ENCODE data around the gene BCO1.
A peak's percentile ranks its signal among the peaks of the same experiment; 100 is the strongest.

BCO1 gene

DNA sequence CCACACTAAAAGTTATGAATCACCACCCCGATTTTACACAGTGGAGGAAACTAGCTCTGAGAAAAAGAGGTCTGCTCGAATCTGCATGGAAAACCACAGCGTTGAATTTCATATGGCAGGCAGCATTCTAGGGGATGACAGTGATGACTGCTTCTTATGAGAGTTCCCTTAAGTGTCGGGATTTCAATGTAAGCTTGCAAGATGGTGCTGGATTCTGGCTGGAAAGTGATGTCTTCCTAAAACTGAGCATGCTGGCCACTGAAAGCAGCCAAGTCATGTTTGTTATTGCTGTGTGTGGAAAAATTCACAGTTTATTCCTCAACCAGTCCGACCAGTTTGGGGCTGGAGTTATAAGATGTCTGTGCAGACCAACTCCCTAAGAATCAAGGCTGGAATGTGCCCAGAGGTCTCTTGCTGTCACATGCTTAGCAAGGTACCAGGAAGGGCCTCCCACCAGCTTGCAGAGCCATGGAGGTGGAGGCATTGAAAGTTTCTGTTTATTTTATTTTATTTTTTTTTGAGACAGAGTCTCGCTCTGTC, 39.1 kb downstream of the BCO1 start:
- TF ChIP-seq, protein P1, sequence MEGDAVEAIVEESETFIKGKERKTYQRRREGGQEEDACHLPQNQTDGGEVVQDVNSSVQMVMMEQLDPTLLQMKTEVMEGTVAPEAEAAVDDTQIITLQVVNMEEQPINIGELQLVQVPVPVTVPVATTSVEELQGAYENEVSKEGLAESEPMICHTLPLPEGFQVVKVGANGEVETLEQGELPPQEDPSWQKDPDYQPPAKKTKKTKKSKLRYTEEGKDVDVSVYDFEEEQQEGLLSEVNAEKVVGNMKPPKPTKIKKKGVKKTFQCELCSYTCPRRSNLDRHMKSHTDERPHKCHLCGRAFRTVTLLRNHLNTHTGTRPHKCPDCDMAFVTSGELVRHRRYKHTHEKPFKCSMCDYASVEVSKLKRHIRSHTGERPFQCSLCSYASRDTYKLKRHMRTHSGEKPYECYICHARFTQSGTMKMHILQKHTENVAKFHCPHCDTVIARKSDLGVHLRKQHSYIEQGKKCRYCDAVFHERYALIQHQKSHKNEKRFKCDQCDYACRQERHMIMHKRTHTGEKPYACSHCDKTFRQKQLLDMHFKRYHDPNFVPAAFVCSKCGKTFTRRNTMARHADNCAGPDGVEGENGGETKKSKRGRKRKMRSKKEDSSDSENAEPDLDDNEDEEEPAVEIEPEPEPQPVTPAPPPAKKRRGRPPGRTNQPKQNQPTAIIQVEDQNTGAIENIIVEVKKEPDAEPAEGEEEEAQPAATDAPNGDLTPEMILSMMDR (IDR thresholded peaks at IDR 0.05; ENCODE audit: insufficient read depth, low read length, missing control alignments) = no peak

DNA sequence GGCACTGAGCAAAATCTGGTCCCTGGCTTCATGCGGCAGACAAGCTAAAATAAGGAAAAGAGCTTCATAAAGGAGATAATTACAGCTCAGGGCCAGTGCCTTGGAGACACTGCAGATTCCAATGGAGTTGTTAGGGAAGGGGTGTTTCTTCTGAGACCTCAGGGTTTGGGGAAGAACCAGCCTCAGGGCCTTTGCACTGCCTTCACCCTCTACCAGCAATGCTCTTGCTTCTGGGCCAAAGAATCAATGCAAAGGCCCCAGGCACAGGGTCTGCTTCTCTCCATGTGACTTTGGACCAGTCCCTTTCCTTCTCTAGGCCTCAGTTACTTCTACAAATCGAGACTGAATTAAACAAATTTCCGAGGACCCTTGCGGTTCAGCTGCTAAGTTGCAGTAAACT, 40.0 kb downstream of the BCO1 start:
- ChIA-PET POLR2A (no interaction called here), CTCF (interaction anchor here (1.8 kb wide), 1 partner anchor 17 kb away, joined by 10 read pairs; no protein-coding TSS in a partner anchor)
- no peak overlapping the region for H3K4me3 ChIP-seq (ENCODE audit: low read depth, low read length)
- TF ChIP-seq, protein P1 (IDR thresholded peaks at IDR 0.05; ENCODE audit: insufficient read depth, low read length, missing control alignments) = no peak
- DNase-seq (ENCODE audit: low read depth, low spot score) = no peak

More for the DNA sequence above, 39.1 kb downstream of the BCO1 start:
- no peak overlapping the region for H3K4me3 ChIP-seq (ENCODE audit: low read depth, low read length)
- DNase-seq (ENCODE audit: low read depth, low spot score) = no peak
- POLR2A ChIA-PET = no interaction called here
- CTCF ChIA-PET = interaction anchor here (1.8 kb wide), 1 partner anchor 16 kb away, joined by 10 read pairs; no protein-coding TSS in a partner anchor

DNA sequence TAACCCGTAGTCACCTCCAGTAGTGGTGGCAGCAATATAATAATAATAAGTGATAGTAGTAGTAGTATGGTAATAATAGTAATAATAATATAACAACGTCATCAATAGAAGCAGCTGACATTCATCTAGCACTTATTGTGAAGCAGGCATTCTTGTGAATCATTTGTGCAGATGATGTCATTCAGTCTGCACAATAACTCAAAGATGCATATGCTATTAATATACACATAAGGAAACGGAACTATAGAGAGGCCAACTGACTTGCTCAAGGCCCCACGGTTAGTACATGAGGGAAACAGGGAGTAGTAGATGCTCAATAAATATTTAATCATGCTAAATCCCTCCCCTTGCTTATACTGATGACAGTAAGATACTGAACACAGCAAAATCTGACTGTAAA, 40.9 kb downstream of the BCO1 start:
- TF ChIP-seq, protein P1 (IDR thresholded peaks at IDR 0.05; ENCODE audit: insufficient read depth, low read length, missing control alignments) = no peak
- peak; percentile 5 for DNase-seq (ENCODE audit: low read depth, low spot score)
- ChIA-PET CTCF (interaction anchor here (1.3 kb wide), 1 partner anchor 18 kb away, joined by 3 read pairs; no protein-coding TSS in a partner anchor), POLR2A (no interaction called here)
- no peak overlapping the region for H3K4me3 ChIP-seq (ENCODE audit: low read depth, low read length)

DNA sequence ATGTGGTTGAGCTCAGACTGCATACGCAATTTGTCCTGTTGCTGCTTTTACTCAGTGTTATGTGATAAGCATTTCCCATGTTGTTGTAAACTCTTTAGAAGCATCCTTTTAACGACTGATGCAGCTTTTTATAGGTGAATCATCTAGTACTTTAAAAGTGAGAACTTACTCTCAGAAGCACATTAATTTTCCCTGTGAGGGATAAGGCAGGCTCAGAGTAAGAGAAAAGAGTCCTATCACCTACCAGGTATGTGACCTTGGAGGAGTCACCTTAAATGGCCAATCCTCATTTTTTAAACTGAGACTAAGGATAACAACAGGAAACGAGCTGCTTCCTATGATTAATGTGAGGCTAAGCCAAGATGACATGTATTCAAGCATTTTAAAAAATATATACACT, 41.9 kb downstream of the BCO1 start:
- POLR2A ChIA-PET = no interaction called here

DNA sequence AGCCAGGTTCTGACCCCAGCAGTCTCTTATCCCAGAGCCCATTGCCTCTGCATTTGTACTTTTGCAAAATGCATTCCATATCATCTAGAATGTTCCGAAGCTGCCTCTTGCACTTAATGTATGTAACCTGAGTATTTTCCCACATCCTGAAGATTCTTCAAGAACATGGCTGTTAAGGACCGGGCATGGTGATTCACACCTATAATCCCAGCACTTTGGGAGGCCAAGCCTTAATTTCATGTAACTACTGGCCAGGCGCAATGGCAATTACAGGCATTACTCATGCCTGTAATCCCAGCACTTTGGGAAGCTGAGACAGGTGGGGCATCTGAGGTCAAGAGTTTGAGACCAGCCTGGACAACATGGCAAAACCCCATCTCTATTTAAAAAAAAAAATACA, 44.6 kb downstream of the BCO1 start:
- DNase-seq (ENCODE audit: low read depth, low spot score) = no peak
- H3K4me3 ChIP-seq (ENCODE audit: low read depth, low read length) = no peak overlapping the region
- TF ChIP-seq, protein P1 (IDR thresholded peaks at IDR 0.05; ENCODE audit: insufficient read depth, low read length, missing control alignments) = no peak
- CTCF ChIA-PET = no interaction called here
- POLR2A ChIA-PET = no interaction called here

More for the DNA sequence above, 41.9 kb downstream of the BCO1 start:
- CTCF ChIA-PET = interaction anchor here (1.3 kb wide), 1 partner anchor 19 kb away, joined by 3 read pairs; no protein-coding TSS in a partner anchor
- TF ChIP-seq, protein P1 (IDR thresholded peaks at IDR 0.05; ENCODE audit: insufficient read depth, low read length, missing control alignments) = no peak
- H3K4me3 ChIP-seq (ENCODE audit: low read depth, low read length) = no peak overlapping the region
- DNase-seq (ENCODE audit: low read depth, low spot score) = no peak

DNA sequence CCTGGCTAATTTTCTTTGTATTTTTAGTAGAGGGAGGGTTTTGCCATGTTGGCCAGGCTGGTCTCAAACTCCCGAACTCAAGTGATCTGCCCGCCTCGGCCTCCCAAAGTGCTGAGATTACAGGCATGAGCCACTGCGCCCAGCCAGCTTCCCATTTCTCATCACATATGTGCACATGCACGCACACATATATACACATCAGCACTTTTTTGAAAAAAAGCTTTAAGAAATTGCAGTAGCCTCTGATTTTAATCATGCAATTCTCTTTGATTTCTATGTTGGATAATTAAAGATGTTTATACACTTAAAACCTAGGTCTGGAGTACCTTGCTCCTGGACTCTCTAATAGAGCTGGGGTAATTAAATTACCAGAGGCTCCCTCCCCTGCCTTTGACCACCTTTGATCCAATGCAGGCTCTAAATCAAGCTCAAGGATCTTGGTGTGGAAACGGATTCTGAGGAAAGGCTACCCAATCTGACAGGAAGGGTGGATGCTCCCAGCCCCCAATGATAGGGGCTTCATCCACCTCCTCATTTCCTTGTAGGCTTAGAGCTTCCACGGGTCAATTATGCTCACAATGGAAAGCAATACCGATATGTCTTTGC, 46.6 kb downstream of the BCO1 start:
- no peak overlapping the region for H3K4me3 ChIP-seq (ENCODE audit: low read depth, low read length)
- POLR2A ChIA-PET = no interaction called here
- CTCF ChIA-PET = interaction anchor here (0.9 kb wide), 1 partner anchor 24 kb away, joined by 3 read pairs; no protein-coding TSS in a partner anchor
- no peak for DNase-seq (ENCODE audit: low read depth, low spot score)
- TF ChIP-seq, protein P1 (IDR thresholded peaks at IDR 0.05; ENCODE audit: insufficient read depth, low read length, missing control alignments) = no peak

Measured in AG04449 (cell line).